H9 (cell line): ENCODE results near the gene CYRIA. TPM values are rescaled to one million over a fixed set of nuclear protein-coding genes. Genes with fewer than 3 reads are reported as not detected.

Source experiments
- DNase-seq: peaks from one replicate; pipeline ENCODE4 v3.0.0-alpha.2; 2017
- H2AFZ ChIP-seq: one replicate; pipeline ENCODE4 v1.6.1; 2013; ENCODE audit warnings: mild to moderate bottlenecking, low read length, control low read depth, moderate library complexity
- H2AK5ac ChIP-seq: 2 replicates; pipeline ENCODE4 v1.6.1; 2013; ENCODE audit warnings: low read length, control low read depth, mixed read lengths; ENCODE audit not compliant: insufficient read length
- H2BK120ac ChIP-seq: one replicate; pipeline ENCODE4 v1.6.1; 2013; ENCODE audit warnings: low read depth, mild to moderate bottlenecking, low read length, control low read depth, inconsistent platforms; ENCODE audit not compliant: poor library complexity, severe bottlenecking
- H2BK12ac ChIP-seq: 2 replicates; pipeline ENCODE4 v1.6.1; 2013; ENCODE audit warnings: low read length, control low read depth, mixed read lengths, low read depth; ENCODE audit not compliant: insufficient read length
- H2BK15ac ChIP-seq: 2 replicates; pipeline ENCODE4 v1.6.1; 2013; ENCODE audit warnings: low read depth, low read length, control low read depth
- H2BK20ac ChIP-seq: one replicate; pipeline ENCODE4 v1.6.1; 2013; ENCODE audit warnings: low read depth, mild to moderate bottlenecking, low read length, control low read depth, inconsistent platforms; ENCODE audit not compliant: poor library complexity, severe bottlenecking
- H2BK5ac ChIP-seq: 2 replicates; pipeline ENCODE4 v1.6.1; 2013; ENCODE audit warnings: low read length, control low read depth, mixed read lengths; ENCODE audit not compliant: insufficient read length
- H3K14ac ChIP-seq: 2 replicates; pipeline ENCODE4 v1.6.1; 2013; ENCODE audit warnings: low read length, control low read depth; ENCODE audit not compliant: insufficient read depth
- H3K18ac ChIP-seq: 2 replicates; pipeline ENCODE4 v1.6.1; 2013; ENCODE audit warnings: low read depth, mild to moderate bottlenecking, mixed read lengths, low read length, control low read depth; ENCODE audit not compliant: insufficient read length
- H3K23ac ChIP-seq: 2 replicates; pipeline ENCODE4 v1.6.1; 2013; ENCODE audit warnings: low read length, control low read depth, mixed read lengths, low read depth; ENCODE audit not compliant: insufficient read length
- H3K23me2 ChIP-seq: 2 replicates; pipeline ENCODE4 v1.6.1; 2013; ENCODE audit warnings: low read depth, mild to moderate bottlenecking, mixed read lengths, low read length, control low read depth; ENCODE audit not compliant: insufficient read length, poor library complexity, severe bottlenecking
- H3K27ac ChIP-seq: 2 replicates; pipeline ENCODE4 v1.5.1; 2013; ENCODE audit warnings: low read length, control low read depth, mixed read lengths, low read depth; ENCODE audit not compliant: insufficient read length
- H3K27me3 ChIP-seq: 2 replicates; pipeline ENCODE4 v1.6.1; 2013; ENCODE audit warnings: low read length, control low read depth, inconsistent platforms; ENCODE audit not compliant: insufficient read depth
- H3K4ac ChIP-seq: 2 replicates; pipeline ENCODE4 v1.6.1; 2013; ENCODE audit warnings: low read depth, mild to moderate bottlenecking, control low read depth, inconsistent platforms, low read length, moderate library complexity
- H3K4me1 ChIP-seq: 2 replicates; pipeline ENCODE4 v1.6.1; 2013; ENCODE audit warnings: low read length, control low read depth, inconsistent platforms; ENCODE audit not compliant: insufficient read depth
- H3K4me2 ChIP-seq: 2 replicates; pipeline ENCODE4 v1.6.1; 2013; ENCODE audit warnings: low read length, control low read depth, mixed read lengths; ENCODE audit not compliant: insufficient read length, insufficient read depth
- H3K56ac ChIP-seq: 2 replicates; pipeline ENCODE4 v1.6.1; 2013; ENCODE audit warnings: low read depth, mild to moderate bottlenecking, mixed read lengths, low read length, control low read depth; ENCODE audit not compliant: insufficient read length
- H3K79me1 ChIP-seq: 2 replicates; pipeline ENCODE4 v1.6.1; 2013; ENCODE audit warnings: low read depth, mild to moderate bottlenecking, moderate library complexity, low read length, control low read depth, inconsistent platforms; ENCODE audit not compliant: insufficient read depth, poor library complexity, severe bottlenecking
- H3K79me2 ChIP-seq: 2 replicates; pipeline ENCODE4 v1.6.1; 2013; ENCODE audit warnings: low read length, control low read depth, inconsistent platforms; ENCODE audit not compliant: insufficient read depth
- H3K9ac ChIP-seq: 2 replicates; pipeline ENCODE4 v1.6.1; 2013; ENCODE audit warnings: low read length, control low read depth, mixed read lengths; ENCODE audit not compliant: insufficient read length; ENCODE audit errors: extremely low read depth
- H3K9me3 ChIP-seq: one replicate; pipeline ENCODE4 v1.6.1; 2013; ENCODE audit warnings: low read depth, low read length, inconsistent platforms; ENCODE audit not compliant: control insufficient read depth
- H3T11ph ChIP-seq: one replicate; pipeline ENCODE4 v1.6.1; 2013; ENCODE audit warnings: mild to moderate bottlenecking, low read length, control low read depth, inconsistent platforms
- H4K20me1 ChIP-seq: one replicate; pipeline ENCODE4 v1.6.1; 2013; ENCODE audit not compliant: control insufficient read depth, insufficient read length, insufficient read depth
- H4K5ac ChIP-seq: 2 replicates; pipeline ENCODE4 v1.6.1; 2013; ENCODE audit warnings: low read depth, mild to moderate bottlenecking, mixed read lengths, low read length, control low read depth; ENCODE audit not compliant: insufficient read length
- H4K8ac ChIP-seq: replicated peaks from 2 replicates; pipeline ENCODE4 v1.6.1; 2013; ENCODE audit warnings: low read length, control low read depth, mixed read lengths, low read depth; ENCODE audit not compliant: insufficient read length
- H4K91ac ChIP-seq: 2 replicates; pipeline ENCODE4 v1.6.1; 2013; ENCODE audit warnings: low read depth, mild to moderate bottlenecking, moderate library complexity, mixed read lengths, low read length, control low read depth; ENCODE audit not compliant: insufficient read length
- H3K27ac Mint-ChIP-seq, 3 experiments: 2 replicates in 2 of 3; 3 replicates in 1 of 3; pipeline ENCODE4 v1.8.0; 2020 to 2021; ENCODE audit warnings: mixed read lengths in 3 of 3, mild to moderate bottlenecking in 1 of 3, moderate library complexity in 1 of 3
- H3K27me3 Mint-ChIP-seq: 2 replicates; pipeline ENCODE4 v1.8.0; 2021; ENCODE audit warnings: low read depth, mild to moderate bottlenecking, moderate library complexity, mixed read lengths
- H3K36me3 Mint-ChIP-seq, 3 experiments: 2 replicates in 2 of 3; 3 replicates in 1 of 3; pipeline ENCODE4 v1.8.0; 2020 to 2021; ENCODE audit warnings: low read depth in 3 of 3, mixed read lengths in 3 of 3; ENCODE audit not compliant: insufficient read depth in 1 of 3
- H3K4me1 Mint-ChIP-seq, 2 experiments: 2 replicates each; pipeline ENCODE4 v1.8.0; 2020; ENCODE audit warnings: mixed read lengths in 2 of 2
- H3K4me3 Mint-ChIP-seq, 2 experiments: 2 replicates in 1 of 2; 3 replicates in 1 of 2; pipeline ENCODE4 v1.8.0; 2020 to 2021; ENCODE audit warnings: mild to moderate bottlenecking in 2 of 2, mixed read lengths in 2 of 2, moderate library complexity in 1 of 2
- H3K9me3 Mint-ChIP-seq, 2 experiments: 2 replicates in 1 of 2; 3 replicates in 1 of 2; pipeline ENCODE4 v1.8.0; 2020; ENCODE audit warnings: mild to moderate bottlenecking in 2 of 2, mixed read lengths in 2 of 2, moderate library complexity in 1 of 2
- WGBS: extraction: QIAGEN DNeasy Blood & Tissue Kit; methylation state at CpG from one replicate; pipeline ENCODE4 v1.1.7; 2013; ENCODE audit warnings: missing lambda C conversion rate, low lambda C conversion rate, mixed read lengths; ENCODE audit not compliant: insufficient read length; ENCODE audit errors: extremely low coverage; 5-methylcytosine and 5-hydroxymethylcytosine counted together
- total RNA-seq: library from RNA; stranded (reverse); gene quantifications from 2 replicates; pipeline ENCODE4 v1.2.1, GENCODE V29; 2021
- TF ChIP-seq, protein P1 (sequence below): fragments of 200-600 bp; sonication (generic); conservative IDR thresholded peaks from 3 replicates; pipeline ENCODE4 v1.8.0; 2021; ENCODE audit warnings: antibody characterized with exemption, mild to moderate bottlenecking

CYRIA gene
- total RNA-seq, 1 experiment from 2014 or later = 2.3 TPM

DNA sequence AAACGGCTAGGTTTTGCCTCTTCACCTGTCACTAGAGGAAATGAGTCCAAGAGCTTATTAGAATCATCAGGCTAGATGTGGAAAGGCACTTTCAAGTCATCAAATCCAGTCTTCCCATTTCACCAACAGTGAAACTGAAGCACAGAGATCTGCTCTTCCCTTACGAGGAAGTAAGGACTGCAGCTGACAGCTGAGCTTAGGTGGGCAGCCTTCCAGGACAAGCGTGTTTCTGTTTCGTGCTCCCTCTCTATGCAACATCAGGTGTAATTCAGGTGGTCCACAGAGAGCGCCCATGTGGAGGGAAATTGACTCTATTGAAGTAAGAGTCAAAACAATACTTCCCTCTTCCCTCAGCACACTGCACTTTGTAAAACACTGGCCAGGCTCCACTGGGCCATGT lies 5.5 kb downstream of the CYRIA start:
- no CpG with 5 or more reads among the region's 5 CpGs for WGBS
- Mint-ChIP-seq H3K36me3 (no peaks in the 10 kb centered on the region), H3K27me3 (peaks cover 24% of the 10 kb centered on the region), H3K27ac (no peak overlapping the region), H3K4me3 (no peak overlapping the region), H3K9me3 (no peaks in the 10 kb centered on the region), H3K4me1 (peaks cover 13% of the 10 kb centered on the region in 2 experiments)
- H3K4me2 ChIP-seq = no peak overlapping the region
- no peak overlapping the region for H2BK15ac ChIP-seq
- H4K5ac ChIP-seq = no peak overlapping the region
- no peaks in the 10 kb centered on the region for H4K20me1 ChIP-seq
- TF ChIP-seq, protein P1, sequence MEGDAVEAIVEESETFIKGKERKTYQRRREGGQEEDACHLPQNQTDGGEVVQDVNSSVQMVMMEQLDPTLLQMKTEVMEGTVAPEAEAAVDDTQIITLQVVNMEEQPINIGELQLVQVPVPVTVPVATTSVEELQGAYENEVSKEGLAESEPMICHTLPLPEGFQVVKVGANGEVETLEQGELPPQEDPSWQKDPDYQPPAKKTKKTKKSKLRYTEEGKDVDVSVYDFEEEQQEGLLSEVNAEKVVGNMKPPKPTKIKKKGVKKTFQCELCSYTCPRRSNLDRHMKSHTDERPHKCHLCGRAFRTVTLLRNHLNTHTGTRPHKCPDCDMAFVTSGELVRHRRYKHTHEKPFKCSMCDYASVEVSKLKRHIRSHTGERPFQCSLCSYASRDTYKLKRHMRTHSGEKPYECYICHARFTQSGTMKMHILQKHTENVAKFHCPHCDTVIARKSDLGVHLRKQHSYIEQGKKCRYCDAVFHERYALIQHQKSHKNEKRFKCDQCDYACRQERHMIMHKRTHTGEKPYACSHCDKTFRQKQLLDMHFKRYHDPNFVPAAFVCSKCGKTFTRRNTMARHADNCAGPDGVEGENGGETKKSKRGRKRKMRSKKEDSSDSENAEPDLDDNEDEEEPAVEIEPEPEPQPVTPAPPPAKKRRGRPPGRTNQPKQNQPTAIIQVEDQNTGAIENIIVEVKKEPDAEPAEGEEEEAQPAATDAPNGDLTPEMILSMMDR = no peak
- H4K8ac ChIP-seq = no peak overlapping the region
- H3K27ac ChIP-seq = no peak overlapping the region
- H3T11ph ChIP-seq = no peak overlapping the region
- no peak overlapping the region for H2BK12ac ChIP-seq
- no peak overlapping the region for H2AFZ ChIP-seq
- no peaks in the 10 kb centered on the region for H3K79me1 ChIP-seq
- H3K23ac ChIP-seq = no peak overlapping the region
- H2BK5ac ChIP-seq = no peak overlapping the region
- H2AK5ac ChIP-seq = no peak overlapping the region
- peaks cover 2% of the 10 kb centered on the region; the same call in 1 of the 2 replicates for H3K4me1 ChIP-seq
- H2BK120ac ChIP-seq = no peak overlapping the region
- no peak for DNase-seq
- H3K23me2 ChIP-seq = no peaks in the 10 kb centered on the region
- no peak overlapping the region for H3K9ac ChIP-seq
- no peak overlapping the region for H2BK20ac ChIP-seq
- no peak overlapping the region for H3K18ac ChIP-seq
- no peaks in the 10 kb centered on the region for H3K79me2 ChIP-seq
- H4K91ac ChIP-seq = no peak overlapping the region
- H3K27me3 ChIP-seq = peaks cover 4% of the 10 kb centered on the region; the same call in 1 of the 2 replicates
- H3K4ac ChIP-seq = no peak overlapping the region
- no peak overlapping the region for H3K56ac ChIP-seq
- no peaks in the 10 kb centered on the region for H3K9me3 ChIP-seq
- H3K14ac ChIP-seq = no peak overlapping the region
